A673 (cell line): ENCODE data around the gene LMNB1.

Source experiments
- EZH2 ChIP-seq: fragments of 200-600 bp; sonication (generic); IDR thresholded peaks from 2 replicates; pipeline ENCODE4 v1.6.1; 2017; ENCODE audit warnings: borderline replicate concordance, low read depth, mild to moderate bottlenecking, mixed read lengths, antibody characterized with exemption, low read length; ENCODE audit not compliant: poor library complexity, severe bottlenecking
- TF ChIP-seq, protein P1 (sequence below): fragments of 300-800, 200-600 bp; sonication (generic); conservative IDR thresholded peaks from 2 replicates; pipeline ENCODE4 v1.5.1; 2017; ENCODE audit warnings: low read depth, mild to moderate bottlenecking, antibody characterized with exemption, low read length, moderate library complexity, mixed read lengths

DNA sequence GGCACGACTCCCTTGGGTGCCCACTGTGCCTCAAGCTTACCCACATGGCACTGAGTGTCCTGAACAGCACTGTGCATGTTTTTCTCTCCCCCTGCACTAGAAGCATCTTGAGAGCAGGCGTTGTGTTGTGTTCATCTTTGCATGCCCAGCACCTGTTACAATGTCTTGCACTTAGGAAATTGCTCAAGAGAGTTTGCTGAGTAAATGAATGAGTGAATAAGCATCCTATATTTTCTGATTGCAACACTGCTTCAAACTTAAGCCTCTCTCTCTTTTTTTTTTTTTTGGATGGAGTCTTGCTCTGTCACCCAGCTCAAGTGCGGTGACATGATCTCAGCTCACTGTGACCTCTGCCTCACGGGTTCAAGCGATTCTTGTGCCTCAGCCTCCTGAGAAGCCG lies 94.5 kb downstream of the LMNB1 start:
- TF ChIP-seq, protein P1, sequence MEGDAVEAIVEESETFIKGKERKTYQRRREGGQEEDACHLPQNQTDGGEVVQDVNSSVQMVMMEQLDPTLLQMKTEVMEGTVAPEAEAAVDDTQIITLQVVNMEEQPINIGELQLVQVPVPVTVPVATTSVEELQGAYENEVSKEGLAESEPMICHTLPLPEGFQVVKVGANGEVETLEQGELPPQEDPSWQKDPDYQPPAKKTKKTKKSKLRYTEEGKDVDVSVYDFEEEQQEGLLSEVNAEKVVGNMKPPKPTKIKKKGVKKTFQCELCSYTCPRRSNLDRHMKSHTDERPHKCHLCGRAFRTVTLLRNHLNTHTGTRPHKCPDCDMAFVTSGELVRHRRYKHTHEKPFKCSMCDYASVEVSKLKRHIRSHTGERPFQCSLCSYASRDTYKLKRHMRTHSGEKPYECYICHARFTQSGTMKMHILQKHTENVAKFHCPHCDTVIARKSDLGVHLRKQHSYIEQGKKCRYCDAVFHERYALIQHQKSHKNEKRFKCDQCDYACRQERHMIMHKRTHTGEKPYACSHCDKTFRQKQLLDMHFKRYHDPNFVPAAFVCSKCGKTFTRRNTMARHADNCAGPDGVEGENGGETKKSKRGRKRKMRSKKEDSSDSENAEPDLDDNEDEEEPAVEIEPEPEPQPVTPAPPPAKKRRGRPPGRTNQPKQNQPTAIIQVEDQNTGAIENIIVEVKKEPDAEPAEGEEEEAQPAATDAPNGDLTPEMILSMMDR = no peak
- no peak for TF ChIP-seq EZH2
